IPS-20b (cell line): ENCODE data around the gene NR3C1.
A peak's percentile ranks its signal among the peaks of the same experiment; 100 is the strongest.

Source experiments
- H3K27ac ChIP-seq: one replicate; pipeline ENCODE4 v1.5.1; 2013; ENCODE audit warnings: low read length
- H3K27me3 ChIP-seq: 2 replicates; pipeline ENCODE4 v1.6.1; 2013; ENCODE audit warnings: mild to moderate bottlenecking, low read length, inconsistent platforms; ENCODE audit not compliant: insufficient read depth
- H3K36me3 ChIP-seq: 2 replicates; pipeline ENCODE4 v1.6.1; 2013; ENCODE audit warnings: low read depth, mild to moderate bottlenecking, inconsistent platforms, low read length, moderate library complexity; ENCODE audit not compliant: insufficient read depth
- H3K4me1 ChIP-seq: 2 replicates; pipeline ENCODE4 v1.6.1; 2013; ENCODE audit warnings: mild to moderate bottlenecking, control low read depth, inconsistent platforms, low read length, moderate library complexity; ENCODE audit not compliant: insufficient read depth
- H3K4me3 ChIP-seq: 2 replicates; pipeline ENCODE4 v1.5.1; 2013; ENCODE audit warnings: mild to moderate bottlenecking, low read length, inconsistent platforms
- H3K9ac ChIP-seq: 2 replicates; pipeline ENCODE4 v1.6.1; 2013; ENCODE audit warnings: low read depth, mild to moderate bottlenecking, inconsistent platforms, low read length, moderate library complexity
- H3K9me3 ChIP-seq: 2 replicates; pipeline ENCODE4 v1.6.1; 2013; ENCODE audit warnings: mild to moderate bottlenecking, low read depth, low read length, inconsistent platforms; ENCODE audit not compliant: insufficient read depth

The NR3C1 gene

DNA sequence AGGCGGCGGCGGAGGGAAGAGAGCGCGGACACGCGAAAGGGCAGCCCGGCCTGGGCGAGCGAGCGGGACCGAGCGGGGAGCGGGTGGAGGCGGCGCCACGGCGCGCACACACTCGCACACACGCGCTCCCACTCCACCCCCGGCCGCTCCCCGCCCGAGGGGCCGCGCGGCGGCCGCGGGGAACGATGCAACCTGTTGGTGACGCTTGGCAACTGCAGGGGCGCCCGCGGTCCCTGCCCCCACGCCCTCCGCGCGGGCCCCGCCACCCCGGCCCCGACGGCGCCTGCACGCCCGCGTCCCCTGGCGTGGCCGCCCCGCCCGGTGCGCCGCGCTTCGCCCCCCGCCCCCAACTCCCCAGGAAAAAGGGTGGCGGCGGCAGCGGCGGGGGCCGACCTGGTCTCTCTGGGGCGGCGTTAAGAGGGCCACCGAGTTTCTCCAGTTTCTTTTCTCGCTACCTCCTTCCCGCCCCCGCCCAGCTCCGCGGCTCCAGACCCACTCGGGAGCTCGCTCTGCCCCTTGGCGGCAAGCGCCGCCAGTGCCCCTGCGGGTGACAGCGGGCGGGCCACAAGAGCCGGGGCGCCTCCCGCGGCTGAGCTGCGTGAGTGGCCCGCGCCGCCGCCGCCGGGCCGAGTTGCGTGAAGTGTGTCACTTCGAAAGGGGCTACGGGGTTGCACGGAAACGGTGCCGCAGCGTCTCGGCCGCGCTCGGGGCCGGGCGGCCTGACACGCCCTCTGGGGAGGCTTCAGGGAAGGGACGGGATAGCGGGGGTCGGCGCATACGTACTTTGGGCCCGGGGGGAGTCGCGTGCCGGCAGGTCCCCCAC, at the start of gene NR3C1:
NR3C1 (minus strand) TSS at position 94 of the 823 bp plus-strand sequence. CDS start 2,847 bp downstream, outside the sequence.
- no peaks in the 10 kb centered on the region for H3K36me3 ChIP-seq
- peaks cover 45% of the 10 kb centered on the region for H3K27me3 ChIP-seq
- H3K9me3 ChIP-seq, result no peaks in the 10 kb centered on the region
- peaks cover 29% of the 10 kb centered on the region for H3K4me1 ChIP-seq
- H3K4me3 ChIP-seq, result peak within 1 kb of the TSS; percentile 88
- peak within 1 kb of the TSS; percentile 80; the same call in 1 of the 2 replicates for H3K9ac ChIP-seq
- H3K27ac ChIP-seq, result no peak within 1 kb of the TSS

DNA sequence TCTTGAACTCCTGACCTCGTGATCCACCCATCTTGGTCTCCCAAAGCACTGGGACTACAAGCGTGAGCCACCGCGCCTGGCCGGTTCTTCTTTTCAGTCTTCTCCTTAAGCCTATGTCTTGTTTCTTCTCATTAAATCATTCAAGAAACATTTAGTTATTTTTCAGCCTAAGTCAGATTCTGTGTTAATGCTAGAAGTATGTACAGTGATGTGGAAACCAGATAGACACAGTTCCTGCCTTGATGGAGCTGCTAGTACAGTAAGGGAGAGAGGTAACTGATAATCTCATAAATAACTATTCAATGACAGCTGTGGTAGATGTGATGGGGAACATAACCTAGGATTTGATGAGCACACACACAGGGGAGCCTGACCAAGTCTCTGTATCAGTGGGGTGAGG, 46.3 kb upstream of the NR3C1 start:
- Histone ChIP-seq H3K27me3 (no peaks in the 10 kb centered on the region), H3K27ac (no peak overlapping the region), H3K9ac (no peak overlapping the region), H3K4me1 (peaks cover 5% of the 10 kb centered on the region; the same call in 1 of the 2 replicates), H3K4me3 (no peak overlapping the region), H3K36me3 (no peaks in the 10 kb centered on the region), H3K9me3 (no peaks in the 10 kb centered on the region)

DNA sequence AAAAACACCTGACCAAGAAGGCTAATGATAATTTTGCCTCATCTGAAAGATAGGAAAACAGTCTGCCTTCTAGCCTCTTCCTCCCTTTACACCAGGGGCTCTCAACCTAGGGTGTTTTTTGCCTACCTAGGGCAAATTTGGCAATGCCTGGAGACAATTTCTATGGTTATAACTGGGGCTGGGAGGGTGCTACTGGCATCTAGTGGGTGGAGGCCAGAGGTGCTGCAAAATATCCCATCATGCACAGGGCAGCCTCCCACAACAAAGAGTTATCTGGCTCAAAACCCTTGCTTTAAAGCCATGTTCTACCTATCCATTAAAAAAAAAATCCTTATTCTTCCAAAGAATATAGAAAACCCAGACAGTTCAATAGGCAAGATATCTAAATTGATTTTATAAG, 45.0 kb upstream of the NR3C1 start:
- no peaks in the 10 kb centered on the region for H3K27me3 ChIP-seq
- H3K4me1 ChIP-seq, result peaks cover 5% of the 10 kb centered on the region; the same call in 1 of the 2 replicates
- H3K4me3 ChIP-seq, result no peak overlapping the region
- H3K9me3 ChIP-seq, result no peaks in the 10 kb centered on the region
- H3K36me3 ChIP-seq, result no peaks in the 10 kb centered on the region
- no peak overlapping the region for H3K9ac ChIP-seq
- H3K27ac ChIP-seq, result no peak overlapping the region

DNA sequence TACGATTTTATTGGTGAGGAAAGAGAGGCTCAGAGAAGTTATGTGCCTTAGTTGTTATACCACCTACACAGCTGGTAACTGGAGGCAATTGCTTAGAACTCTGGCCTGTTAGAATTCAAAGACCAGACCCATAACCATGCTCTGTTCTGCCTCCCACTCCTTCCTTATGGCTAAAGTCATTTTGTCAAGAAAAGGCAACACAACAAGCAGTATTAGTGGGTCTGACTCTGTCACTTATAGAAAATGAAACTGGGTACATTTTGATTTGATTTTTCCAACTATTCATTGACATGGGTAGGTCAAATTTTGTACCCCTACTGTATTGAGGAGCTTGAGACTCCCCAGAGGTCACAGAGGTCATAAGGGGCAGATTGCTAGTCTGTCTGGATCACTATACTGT, 44.5 kb upstream of the NR3C1 start:
- Histone ChIP-seq H3K27me3 (no peaks in the 10 kb centered on the region), H3K4me3 (no peak overlapping the region), H3K9me3 (no peaks in the 10 kb centered on the region), H3K9ac (no peak overlapping the region), H3K27ac (no peak overlapping the region), H3K4me1 (peaks cover 5% of the 10 kb centered on the region; the same call in 1 of the 2 replicates), H3K36me3 (no peaks in the 10 kb centered on the region)

DNA sequence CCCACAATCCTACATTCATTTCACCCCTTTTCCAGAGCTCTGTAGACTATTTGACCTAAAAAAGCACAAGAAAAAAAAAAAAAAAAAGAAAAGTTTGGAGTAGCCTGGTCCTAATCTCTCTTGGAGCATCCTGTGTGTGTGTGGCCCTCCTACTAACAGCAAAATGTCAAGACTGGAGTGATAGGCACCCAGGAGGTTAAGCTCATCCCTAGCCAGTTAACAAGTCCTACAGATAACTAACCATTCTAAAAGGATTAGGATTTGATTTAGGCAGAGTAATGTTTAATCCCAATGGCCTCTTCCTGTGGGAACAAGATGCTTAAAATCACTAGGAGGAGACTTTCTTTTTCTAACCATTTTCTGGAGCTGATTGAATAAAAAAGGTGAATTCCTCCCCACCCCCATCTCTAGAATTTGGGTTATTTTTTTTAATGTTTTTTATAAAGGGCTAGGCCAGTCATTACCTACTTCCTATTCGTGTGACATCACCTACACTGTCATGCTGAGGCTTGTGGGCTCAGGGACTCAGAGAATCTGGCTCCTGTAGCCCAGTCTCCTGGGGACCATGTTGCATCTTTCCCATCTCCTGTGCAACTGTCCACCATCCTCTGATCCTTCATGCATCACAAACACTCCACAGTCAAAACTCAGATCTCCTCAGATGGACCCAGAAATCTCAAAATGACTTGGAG, 43.2 kb upstream of the NR3C1 start:
- H3K4me1 ChIP-seq, result peaks cover 8% of the 10 kb centered on the region
- H3K9me3 ChIP-seq, result no peaks in the 10 kb centered on the region
- no peaks in the 10 kb centered on the region for H3K36me3 ChIP-seq
- H3K27ac ChIP-seq, result no peak overlapping the region
- H3K9ac ChIP-seq, result no peak overlapping the region
- no peaks in the 10 kb centered on the region for H3K27me3 ChIP-seq
- H3K4me3 ChIP-seq, result no peak overlapping the region

DNA sequence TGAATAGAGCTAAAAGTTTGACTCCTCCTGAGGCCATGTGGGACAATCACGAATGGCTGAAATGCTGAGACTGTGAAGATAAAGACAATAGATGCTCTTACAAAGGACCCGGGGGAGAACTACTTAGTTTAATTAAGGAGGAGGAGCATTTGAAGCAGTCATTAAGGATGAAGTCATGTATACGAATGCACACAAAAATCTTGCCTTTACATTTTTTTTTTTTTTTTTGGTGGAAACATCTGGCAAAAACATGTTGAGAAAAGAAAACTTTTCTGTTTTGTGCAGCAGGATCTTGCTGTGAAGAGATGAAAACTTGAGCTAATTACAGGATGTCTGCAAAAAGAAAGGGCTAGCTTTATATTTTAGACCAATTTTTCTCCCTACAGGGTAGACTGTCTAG, 42.3 kb upstream of the NR3C1 start:
- Histone ChIP-seq H3K4me3 (no peak overlapping the region), H3K9me3 (no peaks in the 10 kb centered on the region), H3K27me3 (no peaks in the 10 kb centered on the region), H3K36me3 (no peaks in the 10 kb centered on the region), H3K4me1 (peaks cover 8% of the 10 kb centered on the region), H3K27ac (no peak overlapping the region), H3K9ac (no peak overlapping the region)

DNA sequence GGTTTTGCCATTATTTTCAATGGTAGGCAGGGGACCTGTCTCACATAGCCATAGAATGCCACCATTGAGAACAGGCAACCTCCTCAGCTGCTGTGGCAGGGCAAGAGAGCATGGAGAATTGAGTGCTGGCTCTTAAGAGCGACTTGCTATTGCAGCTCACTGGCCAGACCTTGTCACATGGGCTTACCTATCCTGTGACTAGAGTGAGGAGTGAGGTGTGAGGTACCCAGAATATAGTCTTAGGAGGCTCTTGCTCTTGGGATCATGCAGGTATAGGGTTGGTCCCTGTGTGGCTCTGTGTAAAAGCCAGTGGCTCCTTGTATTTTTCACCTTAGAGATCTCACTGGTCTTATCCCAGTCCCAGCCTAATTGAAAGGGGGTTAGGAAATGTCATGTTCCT, 39.8 kb upstream of the NR3C1 start:
- no peaks in the 10 kb centered on the region for H3K36me3 ChIP-seq
- H3K4me1 ChIP-seq, result peaks cover 8% of the 10 kb centered on the region
- no peak overlapping the region for H3K4me3 ChIP-seq
- no peak overlapping the region for H3K9ac ChIP-seq
- H3K27me3 ChIP-seq, result no peaks in the 10 kb centered on the region
- H3K27ac ChIP-seq, result no peak overlapping the region
- no peaks in the 10 kb centered on the region for H3K9me3 ChIP-seq

DNA sequence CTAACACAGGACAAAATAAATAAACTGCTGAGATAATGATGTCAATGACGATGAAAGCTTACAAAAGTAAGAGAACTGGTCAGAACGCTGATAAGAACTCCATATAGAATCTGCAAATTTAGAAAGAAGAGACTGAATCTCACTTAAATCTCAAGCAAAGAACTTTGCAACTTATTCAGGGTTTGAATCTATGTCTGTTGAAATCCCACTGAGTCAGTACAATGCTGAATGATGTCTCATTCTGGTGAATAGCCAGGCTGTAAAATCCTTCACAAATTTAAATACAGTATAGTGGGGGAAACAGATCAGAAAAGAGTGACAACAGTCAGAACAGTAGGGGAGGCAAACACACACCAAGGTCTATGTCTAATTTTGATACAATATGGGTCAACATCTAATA, 38.9 kb upstream of the NR3C1 start:
- Histone ChIP-seq H3K9me3 (no peaks in the 10 kb centered on the region), H3K4me3 (no peak overlapping the region), H3K27me3 (no peaks in the 10 kb centered on the region), H3K36me3 (no peaks in the 10 kb centered on the region), H3K4me1 (peaks cover 8% of the 10 kb centered on the region), H3K9ac (no peak overlapping the region), H3K27ac (no peak overlapping the region)

DNA sequence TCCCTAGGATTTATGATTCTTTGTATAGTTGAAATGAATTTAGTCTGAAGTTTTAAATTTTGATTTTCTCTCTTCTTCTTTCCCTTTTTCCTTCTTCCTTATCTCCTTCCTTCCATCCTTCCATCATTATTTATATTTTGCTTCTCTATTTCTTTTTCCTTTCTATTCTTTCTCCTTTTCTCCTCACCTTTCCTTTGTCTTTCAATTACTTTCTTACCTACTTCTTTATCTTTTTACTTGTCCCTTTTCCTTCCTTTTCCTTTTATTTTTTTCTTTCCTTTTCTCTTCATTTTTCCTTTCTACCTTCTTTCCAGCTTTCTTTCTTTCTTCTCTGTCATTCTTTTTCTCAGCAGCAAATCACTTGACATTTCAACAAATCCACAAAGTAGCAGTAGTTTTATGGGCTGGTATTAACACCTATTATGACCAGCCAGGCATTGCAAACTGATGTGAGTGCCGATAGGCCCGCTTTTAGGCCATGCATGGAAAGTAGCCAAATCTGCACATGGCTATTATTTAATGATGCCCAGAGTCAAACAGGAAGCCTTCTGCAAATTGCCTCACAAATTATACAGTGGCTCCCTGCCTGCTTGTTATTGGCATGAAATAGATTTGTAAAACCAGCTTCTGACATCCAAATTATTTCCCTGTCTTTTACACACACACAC, 37.1 kb upstream of the NR3C1 start:
- no peak overlapping the region for H3K4me3 ChIP-seq
- H3K36me3 ChIP-seq, result no peaks in the 10 kb centered on the region
- no peak overlapping the region for H3K9ac ChIP-seq
- H3K9me3 ChIP-seq, result no peaks in the 10 kb centered on the region
- H3K27me3 ChIP-seq, result no peaks in the 10 kb centered on the region
- peaks cover 5% of the 10 kb centered on the region for H3K4me1 ChIP-seq
- no peak overlapping the region for H3K27ac ChIP-seq

DNA sequence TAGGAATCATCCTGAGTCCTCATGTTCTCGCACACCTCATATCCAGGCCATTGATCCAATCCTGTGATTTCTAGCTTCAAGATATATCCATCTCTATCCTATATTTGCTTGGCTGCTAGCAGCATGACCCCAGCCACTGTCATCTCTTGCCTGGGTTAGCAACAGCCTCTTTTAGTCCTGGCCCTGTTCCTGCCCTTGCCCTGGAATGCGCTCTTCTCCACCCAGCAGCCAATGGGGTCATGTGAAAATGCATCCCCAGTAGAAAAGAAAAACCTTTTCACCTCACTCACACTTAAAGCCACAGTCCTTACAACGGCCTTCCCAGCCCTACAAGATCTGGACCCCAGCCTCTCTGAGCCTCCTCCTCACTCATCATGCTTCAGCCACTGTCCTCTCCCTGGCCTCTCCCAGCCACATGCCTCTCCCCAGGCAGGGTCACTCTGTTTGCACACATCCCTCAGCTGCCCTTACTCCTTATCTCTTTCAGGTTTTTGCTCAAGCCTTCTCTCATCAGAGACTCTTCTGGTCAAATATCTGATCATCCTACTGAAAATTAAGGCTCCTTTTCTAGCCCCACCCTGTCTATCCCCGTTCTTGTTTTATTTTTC, 34.3 kb upstream of the NR3C1 start:
- peaks cover 7% of the 10 kb centered on the region for H3K4me1 ChIP-seq
- no peaks in the 10 kb centered on the region for H3K36me3 ChIP-seq
- no peaks in the 10 kb centered on the region for H3K27me3 ChIP-seq
- no peak overlapping the region for H3K27ac ChIP-seq
- H3K9ac ChIP-seq, result no peak overlapping the region
- no peak overlapping the region for H3K4me3 ChIP-seq
- no peaks in the 10 kb centered on the region for H3K9me3 ChIP-seq

DNA sequence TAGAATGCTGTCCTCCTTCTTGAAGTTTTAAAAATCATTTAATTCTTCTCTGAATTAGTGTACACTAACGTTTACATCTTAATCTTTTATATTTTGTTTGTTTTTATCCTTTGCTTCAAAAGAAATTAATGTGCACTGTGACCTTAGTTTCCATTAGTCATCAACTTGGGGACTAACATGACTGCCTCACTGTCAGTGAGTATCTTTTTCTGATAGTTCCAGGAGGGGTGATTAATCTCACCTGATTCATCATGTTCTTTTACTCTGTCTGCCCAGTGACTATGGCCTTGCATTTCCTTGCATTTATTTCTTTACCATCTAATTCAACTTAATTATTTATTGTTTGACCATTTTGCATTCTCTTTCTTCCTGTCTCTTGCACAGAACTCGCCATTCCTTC, 33.4 kb upstream of the NR3C1 start:
- no peak overlapping the region for H3K27ac ChIP-seq
- no peak overlapping the region for H3K9ac ChIP-seq
- peaks cover 4% of the 10 kb centered on the region; the same call in 1 of the 2 replicates for H3K4me1 ChIP-seq

More for the DNA sequence above, 33.4 kb upstream of the NR3C1 start:
- Histone ChIP-seq H3K4me3 (no peak overlapping the region), H3K27me3 (no peaks in the 10 kb centered on the region), H3K36me3 (no peaks in the 10 kb centered on the region), H3K9me3 (no peaks in the 10 kb centered on the region)
